K562 (cell line): ENCODE data around the gene CLDN24. TPM values are rescaled to one million over a fixed set of nuclear protein-coding genes. Genes with fewer than 3 reads are reported as not detected.

Experiments
- HCFC1 ChIP-seq: IDR thresholded peaks from 2 replicates; pipeline ENCODE4 v1.6.1; 2012; ENCODE audit warnings: low read depth, low read length, improper control_type of control experiment
- HDAC2 ChIP-seq: fragments of 450-650 bp; IDR thresholded peaks from 2 replicates; pipeline ENCODE4 v1.6.1; 2016; ENCODE audit warnings: mild to moderate bottlenecking
- HDGF ChIP-seq: fragments of 450-650 bp; IDR thresholded peaks from 2 replicates; pipeline ENCODE4 v1.6.1; 2016
- KLF10 ChIP-seq: fragments of 250-450 bp; sonication (Bioruptor Pico); IDR thresholded peaks from 2 replicates; pipeline ENCODE4 v1.6.1; 2021; ENCODE audit warnings: matching md5 sums
- MAFF ChIP-seq: IDR thresholded peaks from 2 replicates; pipeline ENCODE4 v1.6.1; 2012; ENCODE audit warnings: low read length, improper control_type of control experiment
- PHF20 ChIP-seq: fragments of 450-650 bp; IDR thresholded peaks from 2 replicates; pipeline ENCODE4 v1.6.1; 2018; ENCODE audit not compliant: partially characterized antibody
- POLR2A ChIP-seq: fragments of 450-650 bp; conservative IDR thresholded peaks from 2 replicates; pipeline ENCODE4 v1.6.1; 2016
- RFX7 ChIP-seq: fragments of 250-450 bp; sonication (Bioruptor Pico); IDR thresholded peaks from 2 replicates; pipeline ENCODE4 v1.5.1; 2021; ENCODE audit warnings: mild to moderate bottlenecking
- SMAD4 ChIP-seq: fragments of 250-450 bp; sonication (Bioruptor Pico); conservative IDR thresholded peaks from 2 replicates; pipeline ENCODE4 v1.8.0; 2021; ENCODE audit warnings: inconsistent platforms, mild to moderate bottlenecking, moderate library complexity
- USF2 ChIP-seq: sonication (generic); formaldehyde crosslinking; IDR thresholded peaks from 2 replicates; pipeline ENCODE4 v1.5.0; 2020; ENCODE audit warnings: missing genetic modification reagents
- ZBTB17 ChIP-seq: fragments of 450-650 bp; formaldehyde crosslinking; IDR thresholded peaks from 2 replicates; pipeline ENCODE4 v1.4.0; 2020; ENCODE audit warnings: mild to moderate bottlenecking
- ZBTB33 ChIP-seq: sonication (generic); formaldehyde crosslinking; IDR thresholded peaks from 2 replicates; pipeline ENCODE4 v1.8.1; 2023; ENCODE audit warnings: mild to moderate bottlenecking, missing genetic modification reagents
- ZBTB5 ChIP-seq: fragments of 450-650 bp; IDR thresholded peaks from 2 replicates; pipeline ENCODE4 v1.6.1; 2017; ENCODE audit warnings: antibody characterized with exemption
- ZFP91 ChIP-seq: sonication (generic); formaldehyde crosslinking; IDR thresholded peaks from 2 replicates; pipeline ENCODE4 v1.8.0; 2022; ENCODE audit warnings: mild to moderate bottlenecking, missing genetic modification reagents
- ZNF184 ChIP-seq: sonication (generic); formaldehyde crosslinking; IDR thresholded peaks from 2 replicates; pipeline ENCODE4 v1.5.0; 2020; ENCODE audit warnings: missing genetic modification reagents
- ZNF398 ChIP-seq: fragments of 250-450 bp; sonication (Bioruptor Pico); IDR thresholded peaks from 2 replicates; pipeline ENCODE4 v1.8.0; 2021; ENCODE audit warnings: moderate library complexity, mild to moderate bottlenecking, inconsistent platforms
- ZNF639 ChIP-seq, 2 experiments: fragments of 200-800 bp in 1 of 2; sonication (Bioruptor generic) in 1 of 2; sonication (generic) in 1 of 2; formaldehyde crosslinking in 1 of 2; IDR thresholded peaks in 1 of 2; conservative IDR thresholded peaks in 1 of 2; 2 replicates each; pipeline versions ENCODE4 v1.5.0 to v1.6.1; 2016 to 2020; ENCODE audit warnings: missing compliant biosample characterization in 1 of 2, missing genetic modification characterization in 1 of 2, missing genetic modification reagents in 1 of 2
- ZNF696 ChIP-seq: fragments of 250-450 bp; sonication (Bioruptor Pico); conservative IDR thresholded peaks from 2 replicates; pipeline ENCODE4 v1.4.0; 2020; ENCODE audit warnings: mild to moderate bottlenecking, moderate library complexity
- polyA plus RNA-seq, 8 experiments: library from polyadenylated mRNA; depleted of rRNA in 4 of 8; stranded (reverse) in 5 of 8; unstranded in 3 of 8; fragments of >200 nt; fragmentation: Nextera tagmentation in 2 of 8; fragmentation: Illumina TruSeq in 1 of 8; extraction: Ambion mirVana in 2 of 8; extraction: Trizol in 1 of 8; gene quantifications; 2 replicates each; pipeline versions ENCODE4 v1.2.1 to v1.2.3, GENCODE V29; 2011 to 2014; ENCODE audit warnings: inconsistent platforms in 1 of 8, missing spikeins in 1 of 8
- total RNA-seq, 7 experiments: library from RNA; depleted of rRNA in 6 of 7; stranded (reverse); fragments of >200 nt in 6 of 7; fragmentation: Illumina TruSeq in 2 of 7; extraction: Trizol in 2 of 7; gene quantifications; 2 replicates each; pipeline versions ENCODE4 v1.2.1 to v1.2.3, GENCODE V29; 2011 to 2021; ENCODE audit warnings: low replicate concordance in 1 of 7

CLDN24 gene
- total and polyA plus RNA-seq, 9 of the 15 experiments (the other 6 are each of a cell fraction or from before 2014, with no cell fraction given): not detected

GRCh38 chr4:183348706-183349659 lies 26.8 kb upstream of the CLDN24 start (continued):
- TF ChIP-seq ZBTB33 (CRISPR knock-in tag) (no peak), HCFC1 (no peak), MAFF (peak; percentile 78), RFX7 (CRISPR knock-in tag) (peak; percentile 96), ZNF398 (CRISPR knock-in tag) (peak; percentile 90), POLR2A (peak; percentile 76), ZNF184 (CRISPR knock-in tag) (no peak), ZFP91 (no peak), ZNF696 (peak; percentile 89), ZNF639 (CRISPR knock-in tag; conservative IDR thresholded peaks at IDR 0.05 in 1 of 2, IDR thresholded peaks at IDR 0.05 in 1 of 2) (peak in 1 of 2 experiments; percentile 100; a peak in 2 of 4 replicates), USF2 (no peak), SMAD4 (CRISPR knock-in tag) (peak; percentile 100), HDGF (no peak), HDAC2 (peak; percentile 45; the same call in 1 of the 2 replicates), KLF10 (CRISPR knock-in tag) (peak; percentile 94; the same call in 1 of the 2 replicates), ZBTB17 (CRISPR knock-in tag) (peak; percentile 98), PHF20 (no peak), ZBTB5 (no peak)
